Endothelial cell of umbilical vein (primary cell): ENCODE measurements around the gene IL1R1.

Experiments
- EZH2 ChIP-seq: IDR thresholded peaks from 2 replicates; pipeline ENCODE4 v1.6.1; 2012; ENCODE audit warnings: borderline replicate concordance, low read depth, mild to moderate bottlenecking, moderate library complexity, low read length, inconsistent platforms; ENCODE audit not compliant: severe bottlenecking
- POLR2A ChIP-seq: IDR thresholded peaks from 2 replicates; pipeline ENCODE4 v1.6.1; 2012; ENCODE audit warnings: low read depth, mild to moderate bottlenecking, control low read depth, low read length
- POLR2AphosphoS5 ChIP-seq: IDR thresholded peaks from 2 replicates; pipeline ENCODE4 v1.6.1; 2012; ENCODE audit warnings: low read depth, mild to moderate bottlenecking, control low read depth, low read length, moderate library complexity; ENCODE audit not compliant: insufficient read depth
- TF ChIP-seq, protein P1 (sequence below), 2 donors: IDR thresholded peaks; 1 replicate in 1 of 2; 2 replicates in 1 of 2; pipeline ENCODE4 v1.5.1; 2011; ENCODE audit warnings: low read length in 2 of 2, mild to moderate bottlenecking in 2 of 2, moderate library complexity in 2 of 2, control low read depth in 1 of 2, inconsistent platforms in 1 of 2, low read depth in 1 of 2; ENCODE audit not compliant: insufficient read depth in 1 of 2; ENCODE audit errors: extremely low read depth in 1 of 2
- TF ChIP-seq, protein P2 (sequence below): IDR thresholded peaks from 2 replicates; pipeline ENCODE4 v1.6.1; 2011; ENCODE audit not compliant: insufficient read depth, insufficient read length

DNA sequence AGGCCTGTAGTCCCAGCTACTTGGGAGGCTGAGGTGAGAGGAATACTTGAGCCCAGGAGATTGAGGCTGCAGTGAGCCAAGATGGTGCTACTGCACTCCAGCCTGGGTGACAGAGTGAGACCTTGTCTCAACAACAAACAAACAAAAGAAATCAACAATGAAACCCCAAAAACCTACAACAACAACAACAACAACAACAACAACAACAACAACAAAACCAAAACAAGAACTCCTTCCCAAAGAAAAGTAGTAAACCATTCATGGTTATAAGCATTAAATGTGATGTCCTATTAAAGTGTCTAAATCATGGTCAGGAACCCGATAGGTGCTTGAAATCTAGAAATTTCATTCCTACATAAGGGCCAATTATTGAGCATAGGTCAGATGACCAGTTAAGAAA lies 13.5 kb upstream of the IL1R1 start:
- TF ChIP-seq POLR2A (no peak), EZH2 (no peak), POLR2AphosphoS5 (no peak)
- TF ChIP-seq, protein P1, sequence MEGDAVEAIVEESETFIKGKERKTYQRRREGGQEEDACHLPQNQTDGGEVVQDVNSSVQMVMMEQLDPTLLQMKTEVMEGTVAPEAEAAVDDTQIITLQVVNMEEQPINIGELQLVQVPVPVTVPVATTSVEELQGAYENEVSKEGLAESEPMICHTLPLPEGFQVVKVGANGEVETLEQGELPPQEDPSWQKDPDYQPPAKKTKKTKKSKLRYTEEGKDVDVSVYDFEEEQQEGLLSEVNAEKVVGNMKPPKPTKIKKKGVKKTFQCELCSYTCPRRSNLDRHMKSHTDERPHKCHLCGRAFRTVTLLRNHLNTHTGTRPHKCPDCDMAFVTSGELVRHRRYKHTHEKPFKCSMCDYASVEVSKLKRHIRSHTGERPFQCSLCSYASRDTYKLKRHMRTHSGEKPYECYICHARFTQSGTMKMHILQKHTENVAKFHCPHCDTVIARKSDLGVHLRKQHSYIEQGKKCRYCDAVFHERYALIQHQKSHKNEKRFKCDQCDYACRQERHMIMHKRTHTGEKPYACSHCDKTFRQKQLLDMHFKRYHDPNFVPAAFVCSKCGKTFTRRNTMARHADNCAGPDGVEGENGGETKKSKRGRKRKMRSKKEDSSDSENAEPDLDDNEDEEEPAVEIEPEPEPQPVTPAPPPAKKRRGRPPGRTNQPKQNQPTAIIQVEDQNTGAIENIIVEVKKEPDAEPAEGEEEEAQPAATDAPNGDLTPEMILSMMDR (IDR thresholded peaks at IDR 0.05; ENCODE audit: extremely low read depth in 1 of 2, insufficient read depth in 1 of 2, low read depth in 1 of 2, low read length in 2 of 2) = no peak
- TF ChIP-seq, protein P2, sequence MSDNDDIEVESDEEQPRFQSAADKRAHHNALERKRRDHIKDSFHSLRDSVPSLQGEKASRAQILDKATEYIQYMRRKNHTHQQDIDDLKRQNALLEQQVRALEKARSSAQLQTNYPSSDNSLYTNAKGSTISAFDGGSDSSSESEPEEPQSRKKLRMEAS = no peak
